ENCODE data around the gene NDOR1. TPM values are rescaled to one million over a fixed set of nuclear protein-coding genes. Genes with fewer than 3 reads are reported as not detected.
"Not testable (repeated sequence)": the region's sequence is repeated elsewhere in the genome, so short reads cannot be mapped to it uniquely, and the experiment has no call there.

NDOR1 gene
- total and polyA plus RNA-seq, 5 donors from 2014 or later: 3.9 to 30.0 (median 5.3) TPM

DNA sequence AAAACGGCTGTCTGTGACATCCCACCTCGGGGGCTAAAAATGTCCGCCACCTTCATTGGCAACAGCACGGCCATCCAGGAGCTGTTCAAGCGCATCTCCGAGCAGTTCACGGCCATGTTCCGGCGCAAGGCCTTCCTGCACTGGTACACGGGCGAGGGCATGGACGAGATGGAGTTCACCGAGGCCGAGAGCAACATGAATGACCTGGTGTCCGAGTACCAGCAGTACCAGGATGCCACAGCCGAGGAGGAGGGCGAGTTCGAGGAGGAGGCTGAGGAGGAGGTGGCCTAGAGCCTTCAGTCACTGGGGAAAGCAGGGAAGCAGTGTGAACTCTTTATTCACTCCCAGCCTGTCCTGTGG, 37.7 kb downstream of the NDOR1 start:
- not testable (repeated sequence) for H3K36me3 ChIP-seq (ENCODE audit: control insufficient read depth, insufficient read depth, low read length); H3K27me3 ChIP-seq (ENCODE audit: control insufficient read depth, insufficient read depth, low read length); H3K27ac Mint-ChIP-seq; H3K27me3 Mint-ChIP-seq; DNase-seq; H3K36me3 Mint-ChIP-seq; H3K27ac ChIP-seq (ENCODE audit: insufficient read depth, low read length, poor library complexity, severe bottlenecking); H3K9me3 ChIP-seq (ENCODE audit: control insufficient read depth in 2 of 2, low read length in 2 of 2); H3K4me3 ChIP-seq (ENCODE audit: low read depth, low read length); ATAC-seq (ENCODE audit: low read depth in 2 of 2); H3K9me3 Mint-ChIP-seq
- Mint-ChIP-seq H3K4me1 (peaks cover 0 to 34% (median 15%) of the 10 kb centered on the region in 4 donors), H3K4me3 (peak overlapping the region; percentile 28 to 88 (median 64))
- H3K4me1 ChIP-seq (ENCODE audit: control insufficient read depth, insufficient read depth, low read length, poor library complexity, severe bottlenecking): peaks cover 37% of the 10 kb centered on the region

DNA sequence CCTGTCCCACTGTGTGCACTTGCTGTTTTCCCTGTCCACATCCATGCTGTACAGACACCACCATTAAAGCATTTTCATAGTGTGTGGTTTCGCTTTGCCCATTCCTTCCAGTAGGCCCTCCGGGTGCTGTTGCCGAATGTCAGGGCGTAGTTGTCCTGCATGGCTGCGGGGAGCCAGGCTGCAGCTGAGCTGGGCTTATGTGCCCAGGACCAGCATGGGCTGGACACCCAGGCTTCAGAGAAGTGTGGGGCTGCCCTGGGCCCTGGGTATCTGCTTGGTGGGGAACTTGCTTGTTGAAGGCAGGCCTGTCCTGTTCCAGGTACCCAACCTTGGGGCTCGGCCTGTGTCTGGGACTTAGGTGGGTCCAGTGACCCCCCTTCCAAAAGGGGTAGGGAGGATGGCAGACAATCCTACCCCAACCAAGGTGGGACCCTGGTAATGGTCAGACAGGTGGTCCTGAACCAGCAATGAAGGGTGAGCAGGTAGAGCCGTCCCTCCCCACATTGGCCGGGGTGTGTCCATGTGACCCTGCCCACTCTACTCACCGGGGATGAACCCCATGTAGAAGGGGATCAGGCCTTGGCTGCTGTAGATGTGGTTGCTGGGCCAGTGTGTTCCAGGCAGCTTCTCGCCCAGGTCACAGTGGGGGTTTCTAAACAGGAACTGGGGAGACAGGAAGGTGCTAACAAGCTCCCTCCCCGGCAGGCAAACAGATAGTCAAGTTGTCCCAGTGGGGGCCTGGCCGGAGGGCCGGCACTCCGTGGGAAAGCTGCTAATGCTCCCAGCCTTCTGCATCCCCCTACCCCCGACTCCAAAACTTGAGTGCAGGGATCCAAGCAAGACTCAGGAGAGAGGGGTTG, 38.4 kb downstream of the NDOR1 start:
- Histone ChIP-seq H3K4me1 (ENCODE audit: control insufficient read depth, insufficient read depth, low read length, poor library complexity, severe bottlenecking) (peaks cover 31% of the 10 kb centered on the region), H3K36me3 (ENCODE audit: control insufficient read depth, insufficient read depth, low read length) (peaks cover 5% of the 10 kb centered on the region), H3K4me3 (ENCODE audit: low read depth, low read length) (no peak overlapping the region), H3K27me3 (ENCODE audit: control insufficient read depth, insufficient read depth, low read length) (no peaks in the 10 kb centered on the region), H3K9me3 (ENCODE audit: control insufficient read depth in 2 of 2, low read length in 2 of 2) (no peaks in the 10 kb centered on the region), H3K27ac (ENCODE audit: insufficient read depth, low read length, poor library complexity, severe bottlenecking) (no peak overlapping the region)
- peak overlapping the region; percentile 43 to 71 (median 51) for H3K4me3 Mint-ChIP-seq
- peak overlapping the region in 1 of 3 donors; percentile 38 for H3K27ac Mint-ChIP-seq
- peaks cover 0 to 31% (median 15%) of the 10 kb centered on the region in 4 donors for H3K4me1 Mint-ChIP-seq
- no peaks in the 10 kb centered on the region for H3K9me3 Mint-ChIP-seq
- ATAC-seq (ENCODE audit: low read depth in 2 of 2) (no peak), DNase-seq (no peak)
- peaks cover 6% of the 10 kb centered on the region for H3K27me3 Mint-ChIP-seq
- H3K36me3 Mint-ChIP-seq: peaks cover 8% of the 10 kb centered on the region

DNA sequence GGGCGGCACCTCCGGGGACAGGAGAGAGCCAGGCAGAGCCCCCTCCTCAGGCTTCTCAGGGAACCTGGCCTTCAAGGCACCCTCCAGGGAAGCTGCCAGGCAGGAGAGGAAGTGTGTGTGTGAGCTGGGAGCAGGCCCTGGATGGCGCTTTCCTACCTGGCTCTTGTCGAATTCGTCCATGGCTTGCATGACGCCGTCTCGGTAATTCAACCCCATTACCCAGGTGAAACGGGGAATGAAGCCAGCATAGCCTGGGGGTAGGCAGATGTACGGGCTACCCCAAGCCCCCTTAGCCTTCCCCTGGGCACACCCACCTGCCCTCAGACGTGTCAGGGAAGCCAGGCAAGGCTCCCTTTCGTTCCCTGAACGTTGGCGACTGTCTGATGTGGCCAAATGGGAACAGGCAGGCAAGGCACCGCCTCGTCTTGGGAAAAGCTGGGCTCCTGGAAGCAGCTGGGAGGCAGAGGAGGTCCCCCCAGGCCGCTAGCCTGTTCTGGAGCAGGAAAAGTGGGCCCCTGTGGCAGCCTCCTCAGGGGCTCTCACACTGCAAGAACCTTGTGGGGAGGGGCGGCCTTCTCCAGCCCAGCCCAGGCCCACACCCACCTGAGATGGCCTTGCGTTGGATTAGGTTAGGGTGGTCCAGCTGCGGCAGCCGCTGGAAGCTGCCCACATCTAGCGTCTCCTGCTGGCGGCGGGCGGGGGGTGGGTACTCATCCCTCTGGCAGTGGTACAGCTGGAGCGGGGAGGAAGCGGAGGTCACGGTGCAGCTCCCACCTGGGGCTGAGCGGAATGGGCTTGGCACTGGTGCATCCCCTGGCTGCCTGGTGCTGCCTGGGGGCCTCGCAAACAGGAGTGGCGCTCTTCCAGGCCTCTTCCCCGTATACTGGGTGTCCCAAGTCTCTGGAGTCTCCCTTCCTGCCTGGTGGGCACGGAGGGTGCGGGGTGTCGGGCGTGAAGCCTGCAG, 39.3 kb downstream of the NDOR1 start:
- no peak for DNase-seq
- Mint-ChIP-seq H3K36me3 (peaks cover 8% of the 10 kb centered on the region), H3K9me3 (no peaks in the 10 kb centered on the region), H3K4me1 (peaks cover 0 to 24% (median 13%) of the 10 kb centered on the region in 4 donors), H3K27ac (peak overlapping the region in 1 of 3 donors; percentile 32), H3K27me3 (peaks cover 6% of the 10 kb centered on the region), H3K4me3 (peak overlapping the region in 2 of 4 donors; percentile 15 to 41)
- no peak overlapping the region for H3K4me3 ChIP-seq (ENCODE audit: low read depth, low read length)
- H3K9me3 ChIP-seq (ENCODE audit: control insufficient read depth in 2 of 2, low read length in 2 of 2): no peaks in the 10 kb centered on the region
- no peaks in the 10 kb centered on the region for H3K27me3 ChIP-seq (ENCODE audit: control insufficient read depth, insufficient read depth, low read length)
- peaks cover 23% of the 10 kb centered on the region for H3K4me1 ChIP-seq (ENCODE audit: control insufficient read depth, insufficient read depth, low read length, poor library complexity, severe bottlenecking)
- peaks cover 5% of the 10 kb centered on the region for H3K36me3 ChIP-seq (ENCODE audit: control insufficient read depth, insufficient read depth, low read length)
- H3K27ac ChIP-seq (ENCODE audit: insufficient read depth, low read length, poor library complexity, severe bottlenecking): no peak overlapping the region
- ATAC-seq (ENCODE audit: low read depth in 2 of 2): no peak

DNA sequence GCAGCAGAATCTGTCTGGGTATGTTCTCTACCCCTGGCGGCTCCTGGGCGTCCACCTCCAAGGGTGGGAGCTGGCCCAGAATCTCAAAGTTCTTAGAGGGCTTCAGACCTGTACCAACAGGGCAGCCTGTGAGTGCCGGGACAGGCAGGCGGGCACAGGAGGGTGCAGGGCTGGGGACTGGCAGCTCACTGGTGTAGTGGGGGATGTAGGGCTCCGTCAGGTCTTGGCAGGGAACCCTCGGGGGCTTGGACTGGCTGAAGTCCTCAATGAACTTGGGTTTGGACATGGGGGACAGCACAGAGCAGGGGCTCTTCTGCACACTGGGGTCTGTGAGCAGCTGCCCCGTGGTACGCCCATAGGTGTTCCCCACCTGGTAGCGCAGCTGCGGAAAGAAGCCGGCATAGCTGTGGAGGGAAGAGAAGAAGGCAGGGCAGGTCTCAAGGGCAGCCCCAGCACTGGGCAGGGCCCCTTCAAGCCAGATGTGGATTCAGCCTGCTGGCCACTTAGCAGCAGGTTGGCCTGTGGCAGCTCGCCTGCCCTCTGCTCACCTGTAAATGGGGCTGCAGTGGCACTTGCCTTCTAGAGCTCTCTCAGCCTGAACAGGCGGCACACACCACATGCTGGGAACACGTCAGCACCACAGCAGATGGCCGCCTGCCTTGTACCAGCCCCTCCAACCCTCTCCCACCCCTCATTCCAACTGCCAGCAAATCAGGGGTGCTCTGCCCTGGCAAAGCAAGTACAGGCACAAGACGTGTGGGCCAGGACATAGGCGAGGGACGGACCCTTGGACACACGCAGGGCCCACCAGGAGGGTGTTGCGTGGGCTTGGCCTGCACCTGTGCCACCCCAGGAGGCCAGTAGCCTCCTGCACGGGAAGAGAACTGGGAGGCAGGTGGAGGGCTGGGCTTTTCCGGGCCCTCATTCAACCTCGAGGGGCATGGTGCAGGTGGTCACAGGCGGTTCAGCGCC, 40.2 kb downstream of the NDOR1 start:
- DNase-seq (no peak), ATAC-seq (ENCODE audit: low read depth in 2 of 2) (no peak)
- H3K4me1 ChIP-seq (ENCODE audit: control insufficient read depth, insufficient read depth, low read length, poor library complexity, severe bottlenecking): peaks cover 16% of the 10 kb centered on the region
- no peaks in the 10 kb centered on the region for H3K9me3 ChIP-seq (ENCODE audit: control insufficient read depth in 2 of 2, low read length in 2 of 2)
- Mint-ChIP-seq H3K4me1 (peaks cover 0 to 21% (median 11%) of the 10 kb centered on the region in 4 donors), H3K27me3 (peaks cover 6% of the 10 kb centered on the region), H3K9me3 (no peaks in the 10 kb centered on the region), H3K4me3 (peak overlapping the region in 2 of 4 donors; percentile 7 to 41), H3K36me3 (peaks cover 8% of the 10 kb centered on the region), H3K27ac (no peak overlapping the region)
- peaks cover 5% of the 10 kb centered on the region for H3K36me3 ChIP-seq (ENCODE audit: control insufficient read depth, insufficient read depth, low read length)
- H3K4me3 ChIP-seq (ENCODE audit: low read depth, low read length): no peak overlapping the region
- no peak overlapping the region for H3K27ac ChIP-seq (ENCODE audit: insufficient read depth, low read length, poor library complexity, severe bottlenecking)
- no peaks in the 10 kb centered on the region for H3K27me3 ChIP-seq (ENCODE audit: control insufficient read depth, insufficient read depth, low read length)

DNA sequence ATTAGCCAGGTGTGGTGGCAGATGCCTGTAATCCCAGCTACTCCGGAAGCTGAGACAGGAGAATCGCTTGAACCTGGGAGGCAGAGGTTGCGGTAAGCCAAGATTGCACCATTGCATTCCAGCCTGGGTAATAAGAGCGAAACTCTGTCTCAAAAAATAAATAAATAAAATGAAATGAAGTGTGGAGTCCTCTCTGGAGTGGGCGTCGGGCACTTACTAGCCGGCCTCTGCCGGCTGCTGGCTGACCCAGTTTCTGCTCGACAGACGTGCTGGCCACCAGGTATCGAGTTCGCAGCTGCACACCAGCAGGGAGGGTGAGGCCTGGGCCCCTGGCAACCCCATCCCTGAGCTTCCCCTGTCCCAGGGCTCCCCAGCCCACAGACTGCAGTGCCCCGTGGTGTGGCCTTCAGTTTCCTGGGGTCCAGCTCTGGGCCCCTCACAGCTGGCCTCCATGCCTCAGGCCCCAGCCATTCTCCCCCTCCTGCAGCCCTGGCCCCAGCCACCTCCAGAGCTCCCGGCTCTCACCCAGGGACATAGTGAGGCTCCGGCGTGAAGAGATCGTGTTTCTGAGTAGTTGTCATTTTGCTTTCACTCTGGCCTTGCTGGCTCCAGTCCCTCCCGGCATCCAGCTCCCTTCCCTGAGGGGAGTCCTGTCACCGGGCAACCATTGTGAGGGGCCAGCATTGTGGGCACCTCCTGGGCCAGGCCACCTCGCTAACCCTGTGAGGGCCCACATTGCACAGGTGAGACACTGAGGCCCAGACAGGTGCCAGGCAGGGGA, 41.8 kb downstream of the NDOR1 start:
- Histone ChIP-seq H3K27ac (ENCODE audit: insufficient read depth, low read length, poor library complexity, severe bottlenecking) (no peak overlapping the region), H3K4me1 (ENCODE audit: control insufficient read depth, insufficient read depth, low read length, poor library complexity, severe bottlenecking) (peaks cover 8% of the 10 kb centered on the region), H3K4me3 (ENCODE audit: low read depth, low read length) (no peak overlapping the region), H3K9me3 (ENCODE audit: control insufficient read depth in 2 of 2, low read length in 2 of 2) (no peaks in the 10 kb centered on the region), H3K27me3 (ENCODE audit: control insufficient read depth, insufficient read depth, low read length) (no peaks in the 10 kb centered on the region), H3K36me3 (ENCODE audit: control insufficient read depth, insufficient read depth, low read length) (peaks cover 5% of the 10 kb centered on the region)
- H3K4me3 Mint-ChIP-seq: no peak overlapping the region
- H3K9me3 Mint-ChIP-seq: no peaks in the 10 kb centered on the region
- no peaks in the 10 kb centered on the region for H3K27me3 Mint-ChIP-seq
- peaks cover 6% of the 10 kb centered on the region for H3K36me3 Mint-ChIP-seq
- peaks cover 0 to 15% (median 8%) of the 10 kb centered on the region in 4 donors for H3K4me1 Mint-ChIP-seq
- no peak for DNase-seq
- no peak for ATAC-seq (ENCODE audit: low read depth in 2 of 2)
- H3K27ac Mint-ChIP-seq: no peak overlapping the region

DNA sequence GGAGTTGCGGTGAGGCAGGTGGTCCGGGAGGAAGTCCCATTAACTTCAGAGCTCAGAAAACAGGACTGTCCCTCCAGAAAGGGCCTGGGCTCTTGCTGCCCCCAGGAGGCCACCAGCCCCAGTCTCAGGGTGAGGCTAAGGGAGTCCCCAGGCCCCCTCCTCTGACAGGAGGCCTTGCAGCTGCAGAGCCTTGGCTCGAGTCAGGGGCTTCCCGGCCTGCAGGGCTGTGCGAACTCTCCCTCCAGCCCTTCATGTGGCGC, 42.3 kb downstream of the NDOR1 start:
- H3K27me3 Mint-ChIP-seq: no peaks in the 10 kb centered on the region
- no peak overlapping the region for H3K4me3 Mint-ChIP-seq
- ATAC-seq (ENCODE audit: low read depth in 2 of 2) (no peak), DNase-seq (no peak)
- H3K4me1 Mint-ChIP-seq: peaks cover 0 to 9% (median 3%) of the 10 kb centered on the region in 4 donors
- no peaks in the 10 kb centered on the region for H3K9me3 Mint-ChIP-seq
- Histone ChIP-seq H3K4me1 (ENCODE audit: control insufficient read depth, insufficient read depth, low read length, poor library complexity, severe bottlenecking) (peaks cover 3% of the 10 kb centered on the region), H3K27ac (ENCODE audit: insufficient read depth, low read length, poor library complexity, severe bottlenecking) (no peak overlapping the region), H3K9me3 (ENCODE audit: control insufficient read depth in 2 of 2, low read length in 2 of 2) (no peaks in the 10 kb centered on the region), H3K27me3 (ENCODE audit: control insufficient read depth, insufficient read depth, low read length) (no peaks in the 10 kb centered on the region), H3K4me3 (ENCODE audit: low read depth, low read length) (no peak overlapping the region), H3K36me3 (ENCODE audit: control insufficient read depth, insufficient read depth, low read length) (peaks cover 3% of the 10 kb centered on the region)
- H3K36me3 Mint-ChIP-seq: peaks cover under 1% of the 10 kb centered on the region
- H3K27ac Mint-ChIP-seq: no peak overlapping the region

Measured in CD4-positive, CD25-positive, alpha-beta regulatory T cell (primary cell).